IMR-90 (cell line): ENCODE results near the gene GTF2H3.

Source experiments
- BHLHE40 ChIP-seq: fragments of 150-350 bp; IDR thresholded peaks from 2 replicates; pipeline ENCODE4 v1.6.1; 2016; ENCODE audit warnings: mild to moderate bottlenecking, low read depth, low read length
- CEBPB ChIP-seq: IDR thresholded peaks from 2 replicates; pipeline ENCODE4 v1.6.1; 2012; ENCODE audit warnings: low read depth, low read length, improper control_type of control experiment
- FOS ChIP-seq: fragments of 150-350 bp; IDR thresholded peaks from 2 replicates; pipeline ENCODE4 v1.6.1; 2016; ENCODE audit warnings: low read depth, low read length
- MAFK ChIP-seq: IDR thresholded peaks from 2 replicates; pipeline ENCODE4 v1.6.1; 2012; ENCODE audit warnings: low read depth, low read length, improper control_type of control experiment
- MAZ ChIP-seq: IDR thresholded peaks from 2 replicates; pipeline ENCODE4 v1.6.1; 2012; ENCODE audit warnings: low read depth, mild to moderate bottlenecking, low read length, improper control_type of control experiment, moderate library complexity, borderline replicate concordance
- POLR2A ChIP-seq: IDR thresholded peaks from 2 replicates; pipeline ENCODE4 v1.6.1; 2012; ENCODE audit warnings: mild to moderate bottlenecking, low read depth, low read length
- RAD21 ChIP-seq: IDR thresholded peaks from 2 replicates; pipeline ENCODE4 v1.6.1; 2012; ENCODE audit warnings: low read length, improper control_type of control experiment
- RCOR1 ChIP-seq: IDR thresholded peaks from 2 replicates; pipeline ENCODE4 v1.6.1; 2012; ENCODE audit warnings: mild to moderate bottlenecking, low read length, improper control_type of control experiment; ENCODE audit not compliant: insufficient replicate concordance
- RFX5 ChIP-seq: IDR thresholded peaks from 2 replicates; pipeline ENCODE4 v1.8.0; 2012; ENCODE audit warnings: low read depth, mild to moderate bottlenecking, low read length, moderate library complexity
- SMC3 ChIP-seq: fragments of 150-350 bp; IDR thresholded peaks from 2 replicates; pipeline ENCODE4 v1.6.1; 2016; ENCODE audit warnings: low read depth, mild to moderate bottlenecking, antibody characterized with exemption, low read length, moderate library complexity
- TF ChIP-seq, protein P1 (sequence below): conservative IDR thresholded peaks from 2 replicates; pipeline ENCODE4 v1.5.1; 2012; ENCODE audit warnings: mild to moderate bottlenecking, low read depth, low read length, improper control_type of control experiment
- TF ChIP-seq, protein P2 (sequence below): fragments of 150-350 bp; IDR thresholded peaks from 2 replicates; pipeline ENCODE4 v1.6.1; 2017; ENCODE audit warnings: mild to moderate bottlenecking, antibody characterized with exemption, low read length, low read depth

DNA sequence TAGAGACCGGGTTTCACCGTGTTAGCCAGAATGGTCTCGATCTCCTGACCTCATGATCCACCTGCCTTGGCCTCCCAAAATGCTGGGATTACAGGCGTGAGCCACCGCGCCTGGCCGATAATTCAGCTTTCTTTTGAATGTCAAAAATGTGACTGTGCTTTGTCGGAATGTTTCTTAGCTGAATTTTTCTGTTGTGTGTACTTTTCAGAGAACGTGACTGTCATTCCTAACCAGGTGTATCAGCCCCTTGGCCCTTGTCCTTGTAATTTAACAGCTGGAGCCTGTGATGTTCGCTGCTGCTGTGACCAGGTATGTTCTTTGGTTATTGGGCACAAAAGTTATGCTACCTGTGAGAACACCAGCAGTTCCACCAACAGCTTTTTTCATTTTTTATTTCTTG lies 45.4 kb downstream of the GTF2H3 start:
- TF ChIP-seq, protein P1, sequence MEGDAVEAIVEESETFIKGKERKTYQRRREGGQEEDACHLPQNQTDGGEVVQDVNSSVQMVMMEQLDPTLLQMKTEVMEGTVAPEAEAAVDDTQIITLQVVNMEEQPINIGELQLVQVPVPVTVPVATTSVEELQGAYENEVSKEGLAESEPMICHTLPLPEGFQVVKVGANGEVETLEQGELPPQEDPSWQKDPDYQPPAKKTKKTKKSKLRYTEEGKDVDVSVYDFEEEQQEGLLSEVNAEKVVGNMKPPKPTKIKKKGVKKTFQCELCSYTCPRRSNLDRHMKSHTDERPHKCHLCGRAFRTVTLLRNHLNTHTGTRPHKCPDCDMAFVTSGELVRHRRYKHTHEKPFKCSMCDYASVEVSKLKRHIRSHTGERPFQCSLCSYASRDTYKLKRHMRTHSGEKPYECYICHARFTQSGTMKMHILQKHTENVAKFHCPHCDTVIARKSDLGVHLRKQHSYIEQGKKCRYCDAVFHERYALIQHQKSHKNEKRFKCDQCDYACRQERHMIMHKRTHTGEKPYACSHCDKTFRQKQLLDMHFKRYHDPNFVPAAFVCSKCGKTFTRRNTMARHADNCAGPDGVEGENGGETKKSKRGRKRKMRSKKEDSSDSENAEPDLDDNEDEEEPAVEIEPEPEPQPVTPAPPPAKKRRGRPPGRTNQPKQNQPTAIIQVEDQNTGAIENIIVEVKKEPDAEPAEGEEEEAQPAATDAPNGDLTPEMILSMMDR, result no peak
- no peak for TF ChIP-seq POLR2A
- TF ChIP-seq SMC3, result no peak
- TF ChIP-seq FOS, result no peak
- no peak for TF ChIP-seq BHLHE40
- TF ChIP-seq CEBPB, result no peak
- TF ChIP-seq RAD21, result no peak
- TF ChIP-seq MAFK, result no peak
- TF ChIP-seq RFX5, result no peak
- TF ChIP-seq, protein P2, sequence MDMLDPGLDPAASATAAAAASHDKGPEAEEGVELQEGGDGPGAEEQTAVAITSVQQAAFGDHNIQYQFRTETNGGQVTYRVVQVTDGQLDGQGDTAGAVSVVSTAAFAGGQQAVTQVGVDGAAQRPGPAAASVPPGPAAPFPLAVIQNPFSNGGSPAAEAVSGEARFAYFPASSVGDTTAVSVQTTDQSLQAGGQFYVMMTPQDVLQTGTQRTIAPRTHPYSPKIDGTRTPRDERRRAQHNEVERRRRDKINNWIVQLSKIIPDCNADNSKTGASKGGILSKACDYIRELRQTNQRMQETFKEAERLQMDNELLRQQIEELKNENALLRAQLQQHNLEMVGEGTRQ, result no peak
- TF ChIP-seq MAZ, result no peak
- no peak for TF ChIP-seq RCOR1
